A673 (cell line): ENCODE data around the gene PLOD3. TPM values are rescaled to one million over a fixed set of nuclear protein-coding genes. Genes with fewer than 3 reads are reported as not detected.

Experiments
- BruUV-seq: library from RNA; stranded (reverse); fragments of 400-500 nt; replicated peaks from 2 replicates; lab custom pipeline; 2021; lab: Mats Ljungman, UMichigan
- CTCF ChIA-PET: fragments of 300-600 bp; sonication (Branson Sonifier 250); formaldehyde crosslinking; loops from one replicate; lab custom pipeline; 2022; ENCODE audit warnings: antibody characterized with exemption; lab: Charles Lee
- POLR2A ChIA-PET: fragments of 300-600 bp; sonication (Branson Sonifier 250); formaldehyde crosslinking; loops from one replicate; lab custom pipeline; 2022; ENCODE audit warnings: antibody characterized with exemption; ENCODE audit not compliant: low non-redundant PET; lab: Charles Lee
- DNase-seq: peaks from one replicate; pipeline ENCODE4 v3.0.0-alpha.2; 2015; ENCODE audit warnings: low spot score
- H3K27ac ChIP-seq: fragments of 200-600 bp; sonication (generic); 2 replicates; pipeline ENCODE4 v1.5.1; 2016; ENCODE audit warnings: mixed run types, low read depth, mild to moderate bottlenecking, mixed read lengths, antibody characterized with exemption, low read length; ENCODE audit not compliant: poor library complexity, severe bottlenecking
- H3K27me3 ChIP-seq: fragments of 200-600 bp; sonication (generic); replicated peaks from 2 replicates; pipeline ENCODE4 v1.6.1; 2017; ENCODE audit warnings: mixed run types, low read depth, mild to moderate bottlenecking, mixed read lengths, antibody characterized with exemption, low read length; ENCODE audit not compliant: insufficient read depth, poor library complexity
- H3K36me3 ChIP-seq: fragments of 200-600 bp; sonication (generic); 2 replicates; pipeline ENCODE4 v1.6.1; 2016; ENCODE audit warnings: mixed run types, mild to moderate bottlenecking, mixed read lengths, antibody characterized with exemption, low read length; ENCODE audit not compliant: insufficient read depth, poor library complexity, severe bottlenecking
- H3K4me1 ChIP-seq: fragments of 200-600 bp; sonication (generic); 2 replicates; pipeline ENCODE4 v1.6.1; 2017; ENCODE audit warnings: mixed run types, mild to moderate bottlenecking, mixed read lengths, antibody characterized with exemption, low read length; ENCODE audit not compliant: insufficient read depth, poor library complexity, severe bottlenecking
- H3K4me3 ChIP-seq: fragments of 200-600 bp; sonication (generic); 2 replicates; pipeline ENCODE4 v1.5.1; 2016; ENCODE audit warnings: low read depth, mixed run types, mild to moderate bottlenecking, mixed read lengths, low read length; ENCODE audit not compliant: poor library complexity, severe bottlenecking
- H3K9me3 ChIP-seq: fragments of 200-600 bp; sonication (generic); 2 replicates; pipeline ENCODE4 v1.6.1; 2016; ENCODE audit warnings: mixed run types, low read depth, mild to moderate bottlenecking, mixed read lengths, antibody characterized with exemption, low read length; ENCODE audit not compliant: poor library complexity, severe bottlenecking
- EZH2 ChIP-seq: fragments of 200-600 bp; sonication (generic); IDR thresholded peaks from 2 replicates; pipeline ENCODE4 v1.6.1; 2017; ENCODE audit warnings: borderline replicate concordance, low read depth, mild to moderate bottlenecking, mixed read lengths, antibody characterized with exemption, low read length; ENCODE audit not compliant: poor library complexity, severe bottlenecking
- intact Hi-C: fragments of 100-400 bp; cut with micrococcal nuclease; formaldehyde crosslinking; loops from one replicate; pipeline ENCODE4 v1.10.0; 2022; ENCODE audit not compliant: unreplicated experiment
- total RNA-seq: library from RNA; stranded (reverse); gene quantifications from 2 replicates; pipeline ENCODE4 v1.2.3, GENCODE V29; 2021
- TF ChIP-seq, protein P1 (sequence below): fragments of 300-800, 200-600 bp; sonication (generic); conservative IDR thresholded peaks from 2 replicates; pipeline ENCODE4 v1.5.1; 2017; ENCODE audit warnings: low read depth, mild to moderate bottlenecking, antibody characterized with exemption, low read length, moderate library complexity, mixed read lengths

Gene PLOD3
- total RNA-seq, 1 experiment from 2014 or later = 84.1 TPM

- Histone ChIP-seq H3K4me3 (no peak overlapping the region), H3K4me1 (no peaks in the 10 kb centered on the region), H3K36me3 (peaks cover 9% of the 10 kb centered on the region), H3K27me3 (no peaks in the 10 kb centered on the region), H3K27ac (no peak overlapping the region), H3K9me3 (no peaks in the 10 kb centered on the region)
- CTCF ChIA-PET = interaction anchor here (0.6 kb wide), 1 partner anchor 17 kb away, joined by 3 read pairs; no protein-coding TSS in a partner anchor
- no TSS peak for BruUV-seq
- no peak for TF ChIP-seq EZH2
- TF ChIP-seq, protein P1, sequence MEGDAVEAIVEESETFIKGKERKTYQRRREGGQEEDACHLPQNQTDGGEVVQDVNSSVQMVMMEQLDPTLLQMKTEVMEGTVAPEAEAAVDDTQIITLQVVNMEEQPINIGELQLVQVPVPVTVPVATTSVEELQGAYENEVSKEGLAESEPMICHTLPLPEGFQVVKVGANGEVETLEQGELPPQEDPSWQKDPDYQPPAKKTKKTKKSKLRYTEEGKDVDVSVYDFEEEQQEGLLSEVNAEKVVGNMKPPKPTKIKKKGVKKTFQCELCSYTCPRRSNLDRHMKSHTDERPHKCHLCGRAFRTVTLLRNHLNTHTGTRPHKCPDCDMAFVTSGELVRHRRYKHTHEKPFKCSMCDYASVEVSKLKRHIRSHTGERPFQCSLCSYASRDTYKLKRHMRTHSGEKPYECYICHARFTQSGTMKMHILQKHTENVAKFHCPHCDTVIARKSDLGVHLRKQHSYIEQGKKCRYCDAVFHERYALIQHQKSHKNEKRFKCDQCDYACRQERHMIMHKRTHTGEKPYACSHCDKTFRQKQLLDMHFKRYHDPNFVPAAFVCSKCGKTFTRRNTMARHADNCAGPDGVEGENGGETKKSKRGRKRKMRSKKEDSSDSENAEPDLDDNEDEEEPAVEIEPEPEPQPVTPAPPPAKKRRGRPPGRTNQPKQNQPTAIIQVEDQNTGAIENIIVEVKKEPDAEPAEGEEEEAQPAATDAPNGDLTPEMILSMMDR = no peak
- intact Hi-C loops = no loop called here
- DNase-seq = no peak
- POLR2A ChIA-PET = no interaction called here
Observed at GRCh38 chr7:101241443-101242349, 24.3 kb upstream of the PLOD3 start.

DNA sequence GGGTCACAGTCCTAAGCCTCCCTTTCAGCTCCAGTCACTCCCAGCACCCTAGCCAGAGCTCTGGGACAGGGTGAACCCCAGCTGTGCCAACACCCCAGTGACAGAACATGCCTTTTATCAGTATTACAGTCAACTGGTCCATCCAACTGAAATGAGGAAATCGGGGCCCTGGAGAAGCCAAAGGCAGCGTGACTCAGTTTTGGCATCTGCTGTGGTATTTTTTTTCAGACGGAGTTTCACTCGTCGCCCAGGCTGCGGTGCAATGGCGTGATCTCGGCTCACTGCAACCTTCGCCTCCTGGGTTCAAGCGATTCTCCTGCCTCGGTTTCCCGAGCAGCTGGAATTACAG is 23.6 kb upstream of the PLOD3 start:
- TF ChIP-seq, protein P1 = no peak
- TF ChIP-seq EZH2 = no peak
- intact Hi-C loops = no loop called here
- no peaks in the 10 kb centered on the region for H3K27me3 ChIP-seq
- no peaks in the 10 kb centered on the region for H3K9me3 ChIP-seq
- BruUV-seq = no TSS peak
- no peaks in the 10 kb centered on the region for H3K4me1 ChIP-seq
- peaks cover 9% of the 10 kb centered on the region for H3K36me3 ChIP-seq
- DNase-seq = no peak
- CTCF ChIA-PET = interaction anchor here (0.6 kb wide), 1 partner anchor 18 kb away, joined by 3 read pairs; no protein-coding TSS in a partner anchor
- no peak overlapping the region for H3K4me3 ChIP-seq
- POLR2A ChIA-PET = no interaction called here
- no peak overlapping the region for H3K27ac ChIP-seq

- BruUV-seq = no TSS peak
- Histone ChIP-seq H3K4me1 (no peaks in the 10 kb centered on the region), H3K27ac (no peak overlapping the region), H3K36me3 (peaks cover 9% of the 10 kb centered on the region), H3K9me3 (no peaks in the 10 kb centered on the region), H3K4me3 (no peak overlapping the region), H3K27me3 (no peaks in the 10 kb centered on the region)
- no peak for TF ChIP-seq EZH2
- DNase-seq = no peak
- CTCF ChIA-PET = no interaction called here
- intact Hi-C loops = no loop called here
- POLR2A ChIA-PET = no interaction called here
Observed at GRCh38 chr7:101240226-101241014, 23.0 kb upstream of the PLOD3 start.
